GM10248 (cell line): ENCODE measurements around the gene STPG4.

Experiments
- CTCF ChIA-PET: fragments of 300-600 bp; sonication (Branson Sonifier 250); formaldehyde crosslinking; extraction: SDS; loops from one replicate; lab custom pipeline; 2021; ENCODE audit warnings: antibody characterized with exemption; lab: Yijun Ruan, JAX
- POLR2A ChIA-PET: fragments of 350-650 bp; sonication (Branson Sonifier 250); formaldehyde crosslinking; extraction: SDS; loops from one replicate; lab custom pipeline; 2020; ENCODE audit warnings: antibody characterized with exemption; lab: Yijun Ruan, JAX
- DNase-seq: peaks from one replicate; pipeline ENCODE4 v3.0.0; 2012; ENCODE audit errors: extremely low spot score
- CTCF ChIP-seq: IDR thresholded peaks from 2 replicates; pipeline ENCODE4 v1.5.1; 2012; ENCODE audit warnings: mild to moderate bottlenecking, low read depth; ENCODE audit errors: extremely low read depth, missing control alignments, control extremely low read depth

STPG4 gene

GRCh38 chr2:47037678-47038077, 117.4 kb downstream of the STPG4 start:
- no peak for TF ChIP-seq CTCF
- DNase-seq, result no peak
- POLR2A ChIA-PET, result interaction anchor here (0.7 kb wide), 1 partner anchor 20 kb away, joined by 4 read pairs; no protein-coding TSS in a partner anchor
- CTCF ChIA-PET, result interaction anchor here (1.1 kb wide), 2 partner anchors 24 to 285 kb away, joined by 3 read pairs; no protein-coding TSS in a partner anchor
